WERI-Rb-1 (cell line): ENCODE data around the gene DDX24.

Source experiments
- DNase-seq: peaks from one replicate; pipeline ENCODE4 v3.0.0-alpha.2; 2020
- H3K27ac ChIP-seq: fragments of 250-450 bp; sonication (Bioruptor Pico); 2 replicates; pipeline ENCODE4 v1.5.1; 2020; ENCODE audit warnings: mild to moderate bottlenecking, moderate library complexity
- H3K27me3 ChIP-seq: fragments of 250-450 bp; sonication (Bioruptor Pico); 2 replicates; pipeline ENCODE4 v1.5.1; 2021; ENCODE audit warnings: mild to moderate bottlenecking, low read depth, moderate library complexity; ENCODE audit not compliant: insufficient read depth, severe bottlenecking
- H3K36me3 ChIP-seq: fragments of 250-450 bp; sonication (Bioruptor Pico); 2 replicates; pipeline ENCODE4 v1.5.1; 2020; ENCODE audit warnings: mild to moderate bottlenecking, moderate library complexity
- H3K4me3 ChIP-seq: 2 replicates; pipeline ENCODE4 v1.5.1; 2011; ENCODE audit warnings: low read depth, mild to moderate bottlenecking, control low read depth, low read length
- H3K9me3 ChIP-seq: fragments of 250-450 bp; sonication (Bioruptor Pico); 2 replicates; pipeline ENCODE4 v1.5.1; 2021; ENCODE audit warnings: mild to moderate bottlenecking, moderate library complexity; ENCODE audit not compliant: severe bottlenecking
- TF ChIP-seq, protein P1 (sequence below): IDR thresholded peaks from 2 replicates; pipeline ENCODE4 v1.5.1; 2011; ENCODE audit warnings: low read depth, mild to moderate bottlenecking, control low read depth, inconsistent platforms, low read length

Gene DDX24

DNA sequence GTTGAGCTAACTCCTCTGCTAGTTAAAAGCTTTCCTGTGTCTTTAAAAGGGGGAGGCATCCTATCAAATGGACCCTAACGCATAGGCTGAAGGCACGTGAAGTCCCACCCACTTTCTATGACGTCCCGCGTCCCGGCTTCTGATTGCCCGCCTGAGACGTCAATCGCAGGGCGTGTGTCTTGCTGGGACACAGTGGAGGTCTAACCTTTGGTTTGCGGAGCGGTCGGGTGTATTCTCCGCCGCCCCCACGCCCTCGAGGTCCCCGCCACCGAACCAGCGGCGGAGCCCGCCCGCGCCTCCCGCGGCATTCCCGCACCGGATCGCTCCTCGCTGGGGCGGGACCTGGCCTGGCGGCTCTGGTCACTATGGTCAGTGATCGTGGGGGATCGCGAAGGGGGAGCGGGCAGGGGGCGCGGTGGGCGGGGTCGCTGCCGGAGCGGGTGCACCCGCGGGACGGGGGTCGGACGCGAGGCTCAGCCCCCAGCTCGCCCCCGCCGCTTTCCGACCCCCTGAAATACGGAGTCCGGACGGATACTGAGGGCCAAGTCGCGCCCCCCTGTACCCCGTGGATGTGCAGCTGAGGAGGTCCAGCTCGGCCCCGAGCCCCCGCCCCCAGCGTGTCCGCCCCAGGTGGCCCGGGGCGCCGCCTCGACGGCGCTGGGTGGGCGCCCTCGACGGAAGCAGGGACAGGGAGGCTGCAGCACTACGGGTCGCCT is 54.7 kb downstream of the DDX24 start, which contains the start of gene OTUB2:
TSS of gene OTUB2 (plus strand) at position 168 of the 716 bp plus-strand sequence. CDS start at position 366, 198 bp downstream.
- H3K36me3 ChIP-seq: no peaks in the 10 kb centered on the region
- TF ChIP-seq, protein P1, sequence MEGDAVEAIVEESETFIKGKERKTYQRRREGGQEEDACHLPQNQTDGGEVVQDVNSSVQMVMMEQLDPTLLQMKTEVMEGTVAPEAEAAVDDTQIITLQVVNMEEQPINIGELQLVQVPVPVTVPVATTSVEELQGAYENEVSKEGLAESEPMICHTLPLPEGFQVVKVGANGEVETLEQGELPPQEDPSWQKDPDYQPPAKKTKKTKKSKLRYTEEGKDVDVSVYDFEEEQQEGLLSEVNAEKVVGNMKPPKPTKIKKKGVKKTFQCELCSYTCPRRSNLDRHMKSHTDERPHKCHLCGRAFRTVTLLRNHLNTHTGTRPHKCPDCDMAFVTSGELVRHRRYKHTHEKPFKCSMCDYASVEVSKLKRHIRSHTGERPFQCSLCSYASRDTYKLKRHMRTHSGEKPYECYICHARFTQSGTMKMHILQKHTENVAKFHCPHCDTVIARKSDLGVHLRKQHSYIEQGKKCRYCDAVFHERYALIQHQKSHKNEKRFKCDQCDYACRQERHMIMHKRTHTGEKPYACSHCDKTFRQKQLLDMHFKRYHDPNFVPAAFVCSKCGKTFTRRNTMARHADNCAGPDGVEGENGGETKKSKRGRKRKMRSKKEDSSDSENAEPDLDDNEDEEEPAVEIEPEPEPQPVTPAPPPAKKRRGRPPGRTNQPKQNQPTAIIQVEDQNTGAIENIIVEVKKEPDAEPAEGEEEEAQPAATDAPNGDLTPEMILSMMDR: no peak
- H3K27ac ChIP-seq: no peak within 1 kb of the TSS
- DNase-seq: peak; percentile 98
- H3K4me3 ChIP-seq: peak within 1 kb of the TSS; percentile 50
- no peaks in the 10 kb centered on the region for H3K27me3 ChIP-seq
- no peaks in the 10 kb centered on the region for H3K9me3 ChIP-seq

GRCh38 chr14:94025720-94026119 is 55.3 kb downstream of the DDX24 start:
- DNase-seq: no peak
- TF ChIP-seq, protein P1: no peak
- Histone ChIP-seq H3K27ac (no peak overlapping the region), H3K4me3 (no peak overlapping the region), H3K9me3 (no peaks in the 10 kb centered on the region), H3K36me3 (no peaks in the 10 kb centered on the region), H3K27me3 (no peaks in the 10 kb centered on the region)

DNA sequence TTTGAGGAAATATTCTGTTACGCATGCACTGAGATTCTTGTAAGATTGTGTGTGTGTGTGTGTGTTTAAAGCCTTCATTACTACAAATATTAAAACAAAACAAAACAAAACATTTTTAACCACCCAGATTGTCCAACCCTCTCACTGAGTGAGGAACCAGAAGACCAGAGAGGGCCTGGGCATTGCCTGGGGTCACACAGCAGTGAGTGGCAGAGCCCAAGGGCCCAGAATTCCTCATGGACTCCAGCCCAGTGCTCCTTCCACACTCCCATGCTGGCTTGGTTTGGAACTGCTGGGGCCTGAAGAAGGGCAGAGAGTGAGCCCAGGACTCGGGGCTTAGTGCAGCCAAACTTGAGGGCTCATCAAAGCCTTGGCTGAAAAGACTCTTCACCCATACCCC is 56.5 kb downstream of the DDX24 start:
- Histone ChIP-seq H3K27me3 (no peaks in the 10 kb centered on the region), H3K27ac (no peak overlapping the region), H3K9me3 (no peaks in the 10 kb centered on the region), H3K36me3 (no peaks in the 10 kb centered on the region), H3K4me3 (no peak overlapping the region)
- TF ChIP-seq, protein P1: no peak
- no peak for DNase-seq

GRCh38 chr14:94022532-94023411 is 58.2 kb downstream of the DDX24 start:
- no peaks in the 10 kb centered on the region for H3K9me3 ChIP-seq
- no peak for DNase-seq
- no peaks in the 10 kb centered on the region for H3K27me3 ChIP-seq
- no peak overlapping the region for H3K4me3 ChIP-seq
- TF ChIP-seq, protein P1: no peak
- H3K36me3 ChIP-seq: no peaks in the 10 kb centered on the region
- no peak overlapping the region for H3K27ac ChIP-seq

DNA sequence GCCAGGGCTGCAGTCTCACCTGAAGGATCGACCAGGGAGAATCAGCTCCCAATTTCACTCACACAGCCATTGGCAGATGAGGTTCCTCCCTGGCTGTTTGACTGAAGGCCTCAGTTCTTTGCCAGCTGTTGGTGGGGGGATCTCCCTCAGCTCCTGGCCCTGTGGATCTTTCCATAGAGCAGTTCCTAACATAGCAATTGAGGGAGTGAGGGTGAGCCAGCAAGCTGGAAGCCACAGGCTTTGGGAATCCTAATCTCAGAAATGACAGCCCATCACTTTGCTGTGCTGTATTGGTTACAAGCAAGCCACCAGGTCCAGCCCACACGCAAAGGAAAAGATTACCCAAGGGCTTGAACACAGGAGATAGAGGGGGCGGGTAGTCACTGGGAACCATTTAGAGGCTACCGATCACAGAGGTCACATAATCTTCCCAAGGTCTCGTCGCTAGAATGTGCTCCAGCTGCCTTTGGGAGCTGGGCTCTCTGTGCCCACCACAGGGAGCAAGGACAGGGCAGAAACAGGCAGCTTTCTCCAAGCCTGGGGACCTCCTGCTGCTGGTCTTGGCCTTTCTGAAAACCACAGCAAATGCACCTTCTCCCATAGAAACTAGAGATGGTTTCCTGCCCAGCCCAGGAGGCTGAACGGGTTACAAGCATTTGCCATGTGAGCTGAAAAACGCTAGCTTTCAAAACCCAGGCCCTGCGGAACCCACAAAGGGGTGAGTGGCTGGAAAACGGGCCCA is 59.4 kb downstream of the DDX24 start:
- no peak for DNase-seq
- Histone ChIP-seq H3K36me3 (no peaks in the 10 kb centered on the region), H3K27me3 (no peaks in the 10 kb centered on the region), H3K9me3 (no peaks in the 10 kb centered on the region), H3K27ac (no peak overlapping the region), H3K4me3 (no peak overlapping the region)
- TF ChIP-seq, protein P1: no peak
